Measurements from ENCODE around the gene MET. TPM values are rescaled to one million over a fixed set of nuclear protein-coding genes. Genes with fewer than 3 reads are reported as not detected.

MET gene
- total and polyA plus RNA-seq, 2 of the 8 experiments (the other 6 are each of a cell fraction or from before 2014, with no cell fraction given) = 3.5 to 12.9 TPM

DNA sequence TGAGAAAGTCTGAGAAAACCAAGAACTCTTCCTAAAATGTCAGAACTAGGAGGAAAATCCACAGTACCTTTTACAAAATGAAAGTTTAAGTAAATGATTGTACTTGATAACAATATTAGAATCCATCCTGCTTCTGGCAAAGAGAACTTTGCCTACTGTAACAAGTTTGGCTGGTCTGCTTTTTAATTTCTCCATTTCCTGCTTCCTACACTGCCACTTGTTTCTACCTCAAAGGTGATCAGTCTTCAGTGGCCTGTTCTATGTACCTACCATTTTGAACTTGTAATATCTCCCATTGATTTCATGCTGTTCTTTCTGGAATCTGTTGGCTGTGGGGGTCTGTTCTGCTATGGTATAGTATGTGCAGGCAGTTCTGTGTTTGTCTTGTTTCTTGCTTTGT, 157.5 kb downstream of the MET start:
- no peak overlapping the region for H4K91ac ChIP-seq (replicated peaks; ENCODE audit: insufficient read length, low read length)
- H3K23ac ChIP-seq (ENCODE audit: insufficient read length) = no peak overlapping the region
- H2BK5ac ChIP-seq (ENCODE audit: low read depth, low read length) = no peak overlapping the region
- no peak overlapping the region for H3K4ac ChIP-seq (replicated peaks; ENCODE audit: insufficient read length, low read depth, low read length)
- no peak overlapping the region for H3K9ac ChIP-seq (replicated peaks in 1 of 4; ENCODE audit: extremely low read depth in 1 of 4, low read depth in 3 of 4, low read length in 3 of 4)
- H3K23me2 ChIP-seq (ENCODE audit: low read depth, low read length) = no peaks in the 10 kb centered on the region
- H3K14ac ChIP-seq (ENCODE audit: insufficient read length) = no peak overlapping the region
- no peak overlapping the region for H3K27ac ChIP-seq (ENCODE audit: low read depth, low read length)
- no peak overlapping the region for H2BK120ac ChIP-seq (replicated peaks; ENCODE audit: low read depth, low read length)
- H4K8ac ChIP-seq (ENCODE audit: extremely low read depth, insufficient read depth, low read length) = no peak overlapping the region
- H2AFZ ChIP-seq (ENCODE audit: low read length) = no peak overlapping the region
- H3K79me2 ChIP-seq (ENCODE audit: control insufficient read depth in 1 of 2, insufficient read depth in 2 of 2, low read length in 2 of 2) = no peaks in the 10 kb centered on the region
- no peak overlapping the region for H3K18ac ChIP-seq (ENCODE audit: extremely low read depth, low read length)
- H3K27me3 ChIP-seq (replicated peaks in 1 of 4; ENCODE audit: control insufficient read depth in 3 of 4, extremely low read depth in 1 of 4, insufficient read depth in 3 of 4, low read length in 3 of 4) = no peaks in the 10 kb centered on the region
- CTCF ChIA-PET (ENCODE audit: partially characterized antibody) = no interaction called here
- H3K4me1 ChIP-seq (replicated peaks in 1 of 4; ENCODE audit: control insufficient read depth in 3 of 4, insufficient read depth in 4 of 4, low read length in 3 of 4) = no peaks in the 10 kb centered on the region
- no peak overlapping the region for H2BK20ac ChIP-seq (ENCODE audit: low read length)
- no peak overlapping the region for H3K4me2 ChIP-seq (ENCODE audit: insufficient read depth in 1 of 2, low read depth in 2 of 2, low read length in 2 of 2)
- no peak overlapping the region for H2BK12ac ChIP-seq (ENCODE audit: low read depth, low read length)
- no peak overlapping the region for H2BK15ac ChIP-seq (ENCODE audit: low read length)
- H3K36me3 ChIP-seq (ENCODE audit: control insufficient read depth in 2 of 4, insufficient read depth in 4 of 4, low read length in 3 of 4) = no peaks in the 10 kb centered on the region
- H2AK5ac ChIP-seq (ENCODE audit: low read depth, low read length) = no peak overlapping the region
- no peak for DNase-seq (ENCODE audit: low read depth in 1 of 2, low spot score in 2 of 2)
- H4K5ac ChIP-seq (ENCODE audit: insufficient read length, low read depth, low read length) = no peak overlapping the region
- POLR2A ChIA-PET (ENCODE audit: partially characterized antibody) = no interaction called here
- FAIRE-seq = no peak
- no peaks in the 10 kb centered on the region for H4K20me1 ChIP-seq (replicated peaks in 1 of 2; ENCODE audit: control insufficient read depth in 1 of 2, insufficient read depth in 2 of 2, low read length in 2 of 2)
- H3K4me3 ChIP-seq (ENCODE audit: extremely low read depth in 1 of 4, insufficient read depth in 2 of 4, low read depth in 3 of 4, low read length in 4 of 4) = no peak overlapping the region
- H3K56ac ChIP-seq (replicated peaks; ENCODE audit: insufficient read length, low read depth, low read length) = no peak overlapping the region
- no peaks in the 10 kb centered on the region for H3K79me1 ChIP-seq (ENCODE audit: low read depth, low read length)
- H3K9me3 ChIP-seq (ENCODE audit: insufficient read depth in 2 of 2, low read depth in 1 of 2, low read length in 1 of 2) = no peaks in the 10 kb centered on the region
- no peak for TF ChIP-seq NRF1 (IDR thresholded peaks at IDR 0.05; ENCODE audit: low read depth, low read length)
- TF ChIP-seq RAD21 (IDR thresholded peaks at IDR 0.05 in 1 of 2, conservative IDR thresholded peaks at IDR 0.05 in 1 of 2; ENCODE audit: low read depth in 2 of 2, low read length in 2 of 2) = no peak
- no peak for TF ChIP-seq YY1 (IDR thresholded peaks at IDR 0.05; ENCODE audit: low read depth, low read length)
- TF ChIP-seq POLR2A (IDR thresholded peaks at IDR 0.05; ENCODE audit: control extremely low read depth in 1 of 2, low read depth in 2 of 2, low read length in 2 of 2) = no peak
- TF ChIP-seq SIN3A (conservative IDR thresholded peaks at IDR 0.05 in 1 of 2, IDR thresholded peaks at IDR 0.05 in 1 of 2; ENCODE audit: low read depth in 1 of 2, low read length in 2 of 2) = no peak
- TF ChIP-seq TBP (IDR thresholded peaks at IDR 0.05; ENCODE audit: low read depth, low read length) = no peak
- TF ChIP-seq RFX5 (IDR thresholded peaks at IDR 0.05; ENCODE audit: borderline replicate concordance, low read depth, low read length) = no peak
- no peak for TF ChIP-seq SP4 (IDR thresholded peaks at IDR 0.05; ENCODE audit: low read length)
- TF ChIP-seq, protein P1, sequence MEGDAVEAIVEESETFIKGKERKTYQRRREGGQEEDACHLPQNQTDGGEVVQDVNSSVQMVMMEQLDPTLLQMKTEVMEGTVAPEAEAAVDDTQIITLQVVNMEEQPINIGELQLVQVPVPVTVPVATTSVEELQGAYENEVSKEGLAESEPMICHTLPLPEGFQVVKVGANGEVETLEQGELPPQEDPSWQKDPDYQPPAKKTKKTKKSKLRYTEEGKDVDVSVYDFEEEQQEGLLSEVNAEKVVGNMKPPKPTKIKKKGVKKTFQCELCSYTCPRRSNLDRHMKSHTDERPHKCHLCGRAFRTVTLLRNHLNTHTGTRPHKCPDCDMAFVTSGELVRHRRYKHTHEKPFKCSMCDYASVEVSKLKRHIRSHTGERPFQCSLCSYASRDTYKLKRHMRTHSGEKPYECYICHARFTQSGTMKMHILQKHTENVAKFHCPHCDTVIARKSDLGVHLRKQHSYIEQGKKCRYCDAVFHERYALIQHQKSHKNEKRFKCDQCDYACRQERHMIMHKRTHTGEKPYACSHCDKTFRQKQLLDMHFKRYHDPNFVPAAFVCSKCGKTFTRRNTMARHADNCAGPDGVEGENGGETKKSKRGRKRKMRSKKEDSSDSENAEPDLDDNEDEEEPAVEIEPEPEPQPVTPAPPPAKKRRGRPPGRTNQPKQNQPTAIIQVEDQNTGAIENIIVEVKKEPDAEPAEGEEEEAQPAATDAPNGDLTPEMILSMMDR (IDR thresholded peaks at IDR 0.05; ENCODE audit: control extremely low read depth in 1 of 3, insufficient read depth in 1 of 3, low read depth in 1 of 3, low read length in 3 of 3) = no peak
- no peak for TF ChIP-seq CEBPB (IDR thresholded peaks at IDR 0.05; ENCODE audit: low read depth, low read length)
- TF ChIP-seq BACH1 (IDR thresholded peaks at IDR 0.05; ENCODE audit: low read length) = no peak
- TF ChIP-seq KDM4A (IDR thresholded peaks at IDR 0.05; ENCODE audit: low read depth, low read length, severe bottlenecking) = no peak
- no peak for TF ChIP-seq NANOG (IDR thresholded peaks at IDR 0.05; ENCODE audit: insufficient read depth, low read depth, low read length, poor library complexity, severe bottlenecking)
- no peak for TF ChIP-seq BCL11A (IDR thresholded peaks at IDR 0.05; ENCODE audit: low read depth in 2 of 2, low read length in 2 of 2)
